K562 (cell line): ENCODE data around the gene LRRC61. TPM values are rescaled to one million over a fixed set of nuclear protein-coding genes. Genes with fewer than 3 reads are reported as not detected.
"Not testable (repeated sequence)": the region's sequence is repeated elsewhere in the genome, so short reads cannot be mapped to it uniquely, and the experiment has no call there.

ENCODE experiments used
- ATAC-seq: fragments of 200-7000 bp; cut with Tn5 transposase; 3 replicates; pipeline ENCODE4 v1.9.1; 2020; ENCODE audit warnings: moderate library complexity
- BruUV-seq: library from RNA; stranded (reverse); fragments of 400-500 nt; replicated peaks from 2 replicates; lab custom pipeline; 2021; lab: Mats Ljungman, UMichigan
- CTCF ChIA-PET: fragments of 300-600 bp; formaldehyde crosslinking; extraction: SDS; loops from one replicate; lab custom pipeline; 2021; ENCODE audit warnings: low intra/inter-chr PET ratio; lab: Yijun Ruan, JAX
- POLR2A ChIA-PET: fragments of 300-600, 350-650 bp; sonication (Branson Sonifier 250); formaldehyde crosslinking; extraction: SDS; loops from one replicate; lab custom pipeline; 2021; ENCODE audit warnings: antibody characterized with exemption, inconsistent platforms; lab: Yijun Ruan, JAX
- DNase-seq, 4 experiments: peaks; one replicate each; pipeline versions ENCODE4 v3.0.0 to v3.0.0-alpha.2; 2011 to 2018; ENCODE audit warnings: low spot score in 3 of 4, mixed read lengths in 3 of 4; ENCODE audit errors: extremely low read depth in 1 of 4
- FAIRE-seq: peaks from 2 replicates; lab custom pipeline; 2011; peaks lifted over from hg19 to GRCh38; lab: Jason Lieb, UNC
- H2AFZ ChIP-seq: 2 replicates; pipeline ENCODE4 v1.6.0; 2011; ENCODE audit warnings: low read depth, low read length, control low read depth, inconsistent platforms
- H3K27ac ChIP-seq: fragments of 200-600 bp; 3 replicates; pipeline ENCODE4 v1.8.0; 2011; ENCODE audit warnings: low read depth, mild to moderate bottlenecking, control low read depth, inconsistent platforms, low read length, moderate library complexity, mixed read lengths; ENCODE audit errors: extremely low read depth
- H3K27me3 ChIP-seq, 2 experiments: fragments of 300-600 bp in 1 of 2; 2 replicates in 1 of 2; 3 replicates in 1 of 2; pipeline versions ENCODE4 v1.6.0 to v1.8.0; 2011; ENCODE audit warnings: inconsistent platforms in 2 of 2, low read length in 2 of 2, mild to moderate bottlenecking in 1 of 2, mixed read lengths in 1 of 2, moderate library complexity in 1 of 2; ENCODE audit not compliant: control insufficient read depth in 2 of 2, insufficient read depth in 2 of 2
- H3K36me3 ChIP-seq: fragments of 300-600 bp; 3 replicates; pipeline ENCODE4 v1.8.0; 2011; ENCODE audit warnings: mild to moderate bottlenecking, low read length, inconsistent platforms; ENCODE audit not compliant: control insufficient read depth, insufficient read depth
- H3K4me1 ChIP-seq, 2 experiments: fragments of 200-600 bp in 1 of 2; replicated peaks in 1 of 2; 2 replicates in 1 of 2; 3 replicates in 1 of 2; pipeline versions ENCODE4 v1.5.1 to v1.8.0; 2011; ENCODE audit warnings: inconsistent platforms in 2 of 2, low read length in 2 of 2, mild to moderate bottlenecking in 1 of 2, mixed read lengths in 1 of 2, moderate library complexity in 1 of 2; ENCODE audit not compliant: control insufficient read depth in 2 of 2, insufficient read depth in 2 of 2
- H3K4me2 ChIP-seq: 2 replicates; pipeline ENCODE4 v1.6.1; 2011; ENCODE audit warnings: low read length, control low read depth, inconsistent platforms, mixed read lengths; ENCODE audit not compliant: insufficient read depth
- H3K4me3 ChIP-seq: fragments of 200-600 bp; sonication (generic), shearing (Covaris generic); 2 replicates; pipeline ENCODE4 v1.5.1; 2016; ENCODE audit warnings: control low read depth, inconsistent platforms
- H3K79me2 ChIP-seq: fragments of 200-600 bp; 3 replicates; pipeline ENCODE4 v1.8.0; 2011; ENCODE audit warnings: low read length, inconsistent platforms; ENCODE audit not compliant: control insufficient read depth, insufficient read depth
- H3K9ac ChIP-seq, 2 experiments: 2 replicates each; pipeline versions ENCODE4 v1.6.0 to v1.6.1; 2011; ENCODE audit warnings: low read depth in 2 of 2, low read length in 2 of 2, control low read depth in 1 of 2, inconsistent platforms in 1 of 2, mild to moderate bottlenecking in 1 of 2, mixed read lengths in 1 of 2; ENCODE audit not compliant: insufficient read depth in 1 of 2
- H3K9me1 ChIP-seq: one replicate; pipeline ENCODE4 v1.6.0; 2011; ENCODE audit warnings: inconsistent platforms, mild to moderate bottlenecking, low read length, moderate library complexity; ENCODE audit not compliant: control insufficient read depth, insufficient read depth
- H3K9me3 ChIP-seq: replicated peaks from 2 replicates; pipeline ENCODE4 v1.5.1; 2011; ENCODE audit warnings: low read depth, low read length, inconsistent platforms; ENCODE audit not compliant: control insufficient read depth, insufficient read depth
- H4K20me1 ChIP-seq: replicated peaks from 2 replicates; pipeline ENCODE4 v1.6.1; 2011; ENCODE audit warnings: low read length, inconsistent platforms, mixed read lengths; ENCODE audit not compliant: control insufficient read depth, insufficient read depth
- WGBS: fragments of 100-300 bp; shearing (Covaris generic); methylation state at CpG from one replicate; pipeline ENCODE4 v1.1.6; 2016; ENCODE audit warnings: low coverage, mixed read lengths; ENCODE audit not compliant: insufficient coverage; ENCODE audit errors: missing lambda C conversion rate; 5-methylcytosine and 5-hydroxymethylcytosine counted together
- in situ Hi-C: fragments of 300-500 bp; cut with MboI; formaldehyde crosslinking; loops from 4 replicates; pipeline ENCODE4 v1.15.0; 2018; ENCODE audit warnings: inconsistent platforms, mixed read lengths
- intact Hi-C: fragments of 100-400 bp; cut with micrococcal nuclease; formaldehyde crosslinking; loops from 2 replicates; pipeline ENCODE4 v1.14.2; 2022
- polyA plus RNA-seq, 8 experiments: library from polyadenylated mRNA; depleted of rRNA in 4 of 8; stranded (reverse) in 5 of 8; unstranded in 3 of 8; fragments of >200 nt; fragmentation: Nextera tagmentation in 2 of 8; fragmentation: Illumina TruSeq in 1 of 8; extraction: Ambion mirVana in 2 of 8; extraction: Trizol in 1 of 8; gene quantifications; 2 replicates each; pipeline versions ENCODE4 v1.2.1 to v1.2.3, GENCODE V29; 2011 to 2014; ENCODE audit warnings: inconsistent platforms in 1 of 8, missing spikeins in 1 of 8
- total RNA-seq, 7 experiments: library from RNA; depleted of rRNA in 6 of 7; stranded (reverse); fragments of >200 nt in 6 of 7; fragmentation: Illumina TruSeq in 2 of 7; extraction: Trizol in 2 of 7; gene quantifications; 2 replicates each; pipeline versions ENCODE4 v1.2.1 to v1.2.3, GENCODE V29; 2011 to 2021; ENCODE audit warnings: low replicate concordance in 1 of 7

LRRC61 gene
- total and polyA plus RNA-seq, 9 of the 15 experiments (the other 6 are each of a cell fraction or from before 2014, with no cell fraction given): 1.3 to 55.2 (median 35.2) TPM

GRCh38 chr7:150288816-150289215 is 34.3 kb upstream of the LRRC61 start:
- H3K27me3 ChIP-seq, H3K27ac ChIP-seq, H3K79me2 ChIP-seq, H3K4me1 ChIP-seq, POLR2A ChIA-PET, H2AFZ ChIP-seq, CTCF ChIA-PET, BruUV-seq, H4K20me1 ChIP-seq, H3K4me3 ChIP-seq, H3K36me3 ChIP-seq, FAIRE-seq, H3K4me2 ChIP-seq, ATAC-seq, H3K9ac ChIP-seq, H3K9me3 ChIP-seq, DNase-seq, H3K9me1 ChIP-seq: not testable (repeated sequence)
- in situ Hi-C loops (loop anchor here (5.0 to 25.0 kb wide), 3 partner anchors 33 to 473 kb away; partner anchors contain the start of genes ACTR3C and LRRC61), intact Hi-C loops (loop anchor here (5.0 kb wide), 1 partner anchor 468 kb away; no protein-coding TSS in a partner anchor)
- WGBS: 63% methylated on average over 5 of the region's 6 CpGs

- H3K9ac ChIP-seq, H3K27me3 ChIP-seq, H4K20me1 ChIP-seq, DNase-seq, POLR2A ChIA-PET, intact Hi-C loops, H3K4me2 ChIP-seq, H3K9me1 ChIP-seq, H3K9me3 ChIP-seq, H3K27ac ChIP-seq, H2AFZ ChIP-seq, H3K36me3 ChIP-seq, H3K4me1 ChIP-seq, FAIRE-seq, H3K79me2 ChIP-seq, BruUV-seq, CTCF ChIA-PET, H3K4me3 ChIP-seq: not testable (repeated sequence)
- WGBS: 28% methylated on average over 6 of the region's 6 CpGs
- ATAC-seq: peak; percentile 68
- in situ Hi-C loops: loop anchor here (25.0 kb wide), 1 partner anchor 472 kb away; no protein-coding TSS in a partner anchor
Measured at GRCh38 chr7:150290317-150290716, 32.8 kb upstream of the LRRC61 start.

GRCh38 chr7:150295027-150295426 is 28.1 kb upstream of the LRRC61 start:
- ATAC-seq, intact Hi-C loops, POLR2A ChIA-PET, H4K20me1 ChIP-seq, H3K4me1 ChIP-seq, H3K9me1 ChIP-seq, H3K36me3 ChIP-seq, FAIRE-seq, H3K4me3 ChIP-seq, H3K4me2 ChIP-seq, H2AFZ ChIP-seq, H3K27me3 ChIP-seq, H3K27ac ChIP-seq, H3K9ac ChIP-seq, H3K79me2 ChIP-seq, CTCF ChIA-PET, DNase-seq, H3K9me3 ChIP-seq, BruUV-seq: not testable (repeated sequence)
- in situ Hi-C loops: loop anchor here (25.0 kb wide), 1 partner anchor 467 kb away; no protein-coding TSS in a partner anchor
- WGBS: 86% methylated on average over 8 of the region's 8 CpGs
